IgD-negative memory B cell (primary cell): ENCODE results near the gene MCC. TPM values are rescaled to one million over a fixed set of nuclear protein-coding genes. Genes with fewer than 3 reads are reported as not detected.

Experiments used
- H3K27ac Mint-ChIP-seq, 3 donors: one replicate each; pipeline ENCODE4 v1.8.0; 2020 to 2022; ENCODE audit warnings: mild to moderate bottlenecking in 3 of 3, mixed read lengths in 3 of 3, moderate library complexity in 1 of 3
- H3K27me3 Mint-ChIP-seq: one replicate; pipeline ENCODE4 v1.8.0; 2021; ENCODE audit warnings: mixed read lengths
- H3K36me3 Mint-ChIP-seq: one replicate; pipeline ENCODE4 v1.8.0; 2020; ENCODE audit warnings: mild to moderate bottlenecking, mixed read lengths
- H3K4me1 Mint-ChIP-seq, 3 donors: one replicate each; pipeline ENCODE4 v1.8.0; 2020 to 2022; ENCODE audit warnings: mixed read lengths in 3 of 3, mild to moderate bottlenecking in 1 of 3
- H3K4me3 Mint-ChIP-seq, 4 donors: one replicate each; pipeline ENCODE4 v1.8.0; 2020 to 2022; ENCODE audit warnings: mild to moderate bottlenecking in 4 of 4, mixed read lengths in 4 of 4, moderate library complexity in 3 of 4
- H3K9me3 Mint-ChIP-seq, 3 donors: one replicate each; pipeline ENCODE4 v1.8.0; 2020 to 2021; ENCODE audit warnings: mixed read lengths in 3 of 3, mild to moderate bottlenecking in 1 of 3
- polyA plus RNA-seq: library from polyadenylated mRNA; unstranded; fragments of 300-500 nt; fragmentation: Illumina TruSeq; gene quantifications from one replicate; pipeline ENCODE4 v1.2.3, GENCODE V29; 2021

MCC gene
- polyA plus RNA-seq, 1 donor from 2014 or later: 0.40 TPM

- Mint-ChIP-seq H3K27ac (no peak overlapping the region), H3K36me3 (peaks cover 2% of the 10 kb centered on the region), H3K4me1 (peaks cover 0 to 1% (median 0%) of the 10 kb centered on the region in 3 donors), H3K27me3 (peaks cover 2% of the 10 kb centered on the region), H3K4me3 (no peak overlapping the region), H3K9me3 (peaks cover 0 to 13% (median 2%) of the 10 kb centered on the region in 3 donors)
Observed at GRCh38 chr5:113195251-113195650, 293.0 kb downstream of the MCC start.

- Mint-ChIP-seq H3K27me3 (no peaks in the 10 kb centered on the region), H3K4me3 (no peak overlapping the region), H3K9me3 (peaks cover 0 to 13% (median 2%) of the 10 kb centered on the region in 3 donors), H3K36me3 (peaks cover 2% of the 10 kb centered on the region), H3K4me1 (peaks cover 0 to 1% (median 0%) of the 10 kb centered on the region in 3 donors), H3K27ac (no peak overlapping the region)
Observed at GRCh38 chr5:113194591-113194990, 293.7 kb downstream of the MCC start.

- no peaks in the 10 kb centered on the region for H3K27me3 Mint-ChIP-seq
- H3K9me3 Mint-ChIP-seq: peaks cover 0 to 13% (median 2%) of the 10 kb centered on the region in 3 donors
- no peak overlapping the region for H3K4me3 Mint-ChIP-seq
- peaks cover 2% of the 10 kb centered on the region for H3K36me3 Mint-ChIP-seq
- peaks cover 0 to 1% (median 0%) of the 10 kb centered on the region in 3 donors for H3K4me1 Mint-ChIP-seq
- H3K27ac Mint-ChIP-seq: no peak overlapping the region
Observed at GRCh38 chr5:113194125-113194524, 294.1 kb downstream of the MCC start.

GRCh38 chr5:113193311-113193978, 294.8 kb downstream of the MCC start:
- Mint-ChIP-seq H3K9me3 (peaks cover 0 to 13% (median 2%) of the 10 kb centered on the region in 3 donors), H3K27ac (no peak overlapping the region), H3K4me1 (peaks cover 0 to 2% (median 1%) of the 10 kb centered on the region in 3 donors), H3K27me3 (no peaks in the 10 kb centered on the region), H3K36me3 (peaks cover 2% of the 10 kb centered on the region), H3K4me3 (no peak overlapping the region)

- peaks cover 0 to 13% (median 2%) of the 10 kb centered on the region in 3 donors for H3K9me3 Mint-ChIP-seq
- no peaks in the 10 kb centered on the region for H3K27me3 Mint-ChIP-seq
- peaks cover 6 to 11% (median 7%) of the 10 kb centered on the region in 3 donors for H3K4me1 Mint-ChIP-seq
- no peak overlapping the region for H3K27ac Mint-ChIP-seq
- peaks cover 2% of the 10 kb centered on the region for H3K36me3 Mint-ChIP-seq
- no peak overlapping the region for H3K4me3 Mint-ChIP-seq
Observed at GRCh38 chr5:113192541-113192940, 295.7 kb downstream of the MCC start.

- Mint-ChIP-seq H3K27me3 (no peaks in the 10 kb centered on the region), H3K27ac (no peak overlapping the region), H3K4me1 (peaks cover 6 to 11% (median 11%) of the 10 kb centered on the region in 3 donors)
Observed at GRCh38 chr5:113190347-113190746, 297.9 kb downstream of the MCC start.

GRCh38 chr5:113189291-113189690, 299.0 kb downstream of the MCC start:
- H3K4me1 Mint-ChIP-seq: peaks cover 6 to 11% (median 11%) of the 10 kb centered on the region in 3 donors
- no peak overlapping the region for H3K4me3 Mint-ChIP-seq
- H3K9me3 Mint-ChIP-seq: peaks cover 1 to 13% (median 2%) of the 10 kb centered on the region in 3 donors
- no peaks in the 10 kb centered on the region for H3K27me3 Mint-ChIP-seq
- H3K27ac Mint-ChIP-seq: no peak overlapping the region
- peaks cover 5% of the 10 kb centered on the region for H3K36me3 Mint-ChIP-seq

More at GRCh38 chr5:113190347-113190746, 297.9 kb downstream of the MCC start:
- no peak overlapping the region for H3K4me3 Mint-ChIP-seq
- peaks cover 1 to 13% (median 2%) of the 10 kb centered on the region in 3 donors for H3K9me3 Mint-ChIP-seq
- H3K36me3 Mint-ChIP-seq: peaks cover 5% of the 10 kb centered on the region

- peaks cover 6 to 11% (median 11%) of the 10 kb centered on the region in 3 donors for H3K4me1 Mint-ChIP-seq
- H3K36me3 Mint-ChIP-seq: peaks cover 5% of the 10 kb centered on the region
- H3K27me3 Mint-ChIP-seq: peaks cover under 1% of the 10 kb centered on the region
- H3K4me3 Mint-ChIP-seq: peak overlapping the region in 1 of 4 donors; percentile 72
- no peak overlapping the region for H3K27ac Mint-ChIP-seq
- peaks cover 1 to 10% (median 2%) of the 10 kb centered on the region in 3 donors for H3K9me3 Mint-ChIP-seq
Observed at GRCh38 chr5:113188436-113188835, 299.8 kb downstream of the MCC start.

- Mint-ChIP-seq H3K4me1 (peaks cover 6 to 11% (median 11%) of the 10 kb centered on the region in 3 donors), H3K4me3 (no peak overlapping the region), H3K27me3 (peaks cover 3% of the 10 kb centered on the region), H3K36me3 (peaks cover 5% of the 10 kb centered on the region), H3K27ac (no peak overlapping the region), H3K9me3 (peaks cover under 1 to 4% (median 1%) of the 10 kb centered on the region in 3 donors)
Observed at GRCh38 chr5:113187906-113188305, 300.3 kb downstream of the MCC start.

GRCh38 chr5:113186061-113186460, 302.2 kb downstream of the MCC start:
- Mint-ChIP-seq H3K27ac (no peak overlapping the region), H3K9me3 (peaks cover 0 to 1% (median 0%) of the 10 kb centered on the region in 3 donors), H3K4me3 (no peak overlapping the region), H3K27me3 (peaks cover 3% of the 10 kb centered on the region), H3K36me3 (peaks cover 3% of the 10 kb centered on the region), H3K4me1 (peaks cover 6 to 14% (median 10%) of the 10 kb centered on the region in 3 donors)

- no peak overlapping the region for H3K4me3 Mint-ChIP-seq
- peaks cover 3% of the 10 kb centered on the region for H3K36me3 Mint-ChIP-seq
- no peak overlapping the region for H3K27ac Mint-ChIP-seq
- H3K27me3 Mint-ChIP-seq: peaks cover 3% of the 10 kb centered on the region
- peaks cover 6 to 14% (median 10%) of the 10 kb centered on the region in 3 donors for H3K4me1 Mint-ChIP-seq
- peaks cover 0 to 1% (median 0%) of the 10 kb centered on the region in 3 donors for H3K9me3 Mint-ChIP-seq
Observed at GRCh38 chr5:113183694-113184093, 304.6 kb downstream of the MCC start.

GRCh38 chr5:113182658-113183344, 305.5 kb downstream of the MCC start:
- Mint-ChIP-seq H3K27me3 (peaks cover 5% of the 10 kb centered on the region), H3K9me3 (peaks cover 0 to 1% (median 0%) of the 10 kb centered on the region in 3 donors), H3K27ac (peak overlapping the region in 1 of 3 donors; percentile 20)

GRCh38 chr5:113181853-113182490, 306.3 kb downstream of the MCC start:
- H3K4me3 Mint-ChIP-seq: no peak overlapping the region
- H3K27ac Mint-ChIP-seq: no peak overlapping the region
- H3K9me3 Mint-ChIP-seq: peaks cover 0 to 1% (median 0%) of the 10 kb centered on the region in 3 donors
- peaks cover 0 to 3% (median 1%) of the 10 kb centered on the region in 3 donors for H3K4me1 Mint-ChIP-seq
- H3K36me3 Mint-ChIP-seq: peaks cover 6% of the 10 kb centered on the region
- peaks cover 5% of the 10 kb centered on the region for H3K27me3 Mint-ChIP-seq

More at GRCh38 chr5:113182658-113183344, 305.5 kb downstream of the MCC start:
- Mint-ChIP-seq H3K4me3 (no peak overlapping the region), H3K4me1 (peaks cover 2 to 7% (median 6%) of the 10 kb centered on the region in 3 donors), H3K36me3 (peaks cover 6% of the 10 kb centered on the region)

- Mint-ChIP-seq H3K4me1 (peaks cover 0 to 3% (median 0%) of the 10 kb centered on the region in 3 donors), H3K27me3 (peaks cover 5% of the 10 kb centered on the region), H3K4me3 (no peak overlapping the region), H3K27ac (no peak overlapping the region), H3K36me3 (peaks cover 6% of the 10 kb centered on the region), H3K9me3 (no peaks in the 10 kb centered on the region)
Observed at GRCh38 chr5:113181409-113181808, 306.8 kb downstream of the MCC start.

GRCh38 chr5:113179156-113179555, 309.1 kb downstream of the MCC start:
- H3K4me1 Mint-ChIP-seq: peaks cover 0 to 3% (median 0%) of the 10 kb centered on the region in 3 donors
- H3K9me3 Mint-ChIP-seq: no peaks in the 10 kb centered on the region
- H3K4me3 Mint-ChIP-seq: no peak overlapping the region
- no peak overlapping the region for H3K27ac Mint-ChIP-seq
- H3K36me3 Mint-ChIP-seq: peaks cover 3% of the 10 kb centered on the region
- peaks cover 5% of the 10 kb centered on the region for H3K27me3 Mint-ChIP-seq
